EL (cell line): ENCODE results near the gene RFPL3.
"Not testable (repeated sequence)": the region's sequence is repeated elsewhere in the genome, so short reads cannot be mapped to it uniquely, and the experiment has no call there.

ENCODE experiments used
- DNase-seq: peaks from one replicate; pipeline ENCODE4 v3.0.0-alpha.2; 2016

RFPL3 gene

GRCh38 chr22:32331236-32331917 lies 26.3 kb upstream of the RFPL3 start:
- DNase-seq, result no peak

GRCh38 chr22:32331918-32332725 lies 25.5 kb upstream of the RFPL3 start:
- no peak for DNase-seq

GRCh38 chr22:32333141-32333768 lies 24.4 kb upstream of the RFPL3 start:
- DNase-seq, result no peak

GRCh38 chr22:32333769-32334659 lies 23.7 kb upstream of the RFPL3 start:
- DNase-seq, result no peak

- no peak for DNase-seq
Observed at GRCh38 chr22:32334660-32335365, 22.9 kb upstream of the RFPL3 start.

GRCh38 chr22:32335471-32335870 lies 22.2 kb upstream of the RFPL3 start:
- DNase-seq, result no peak

- no peak for DNase-seq
Observed at GRCh38 chr22:32336121-32336603, 21.5 kb upstream of the RFPL3 start.

- no peak for DNase-seq
Observed at GRCh38 chr22:32336771-32337424, 20.8 kb upstream of the RFPL3 start.

- not testable (repeated sequence) for DNase-seq
Observed at GRCh38 chr22:32337425-32337824, 20.2 kb upstream of the RFPL3 start.

- DNase-seq, result no peak
Observed at GRCh38 chr22:32338757-32339156, 18.9 kb upstream of the RFPL3 start.

- DNase-seq, result no peak
Observed at GRCh38 chr22:32339190-32340012, 18.3 kb upstream of the RFPL3 start.

GRCh38 chr22:32340411-32340810 lies 17.3 kb upstream of the RFPL3 start:
- no peak for DNase-seq

GRCh38 chr22:32341122-32341740 lies 16.4 kb upstream of the RFPL3 start:
- no peak for DNase-seq

- no peak for DNase-seq
Observed at GRCh38 chr22:32342977-32343376, 14.7 kb upstream of the RFPL3 start.

GRCh38 chr22:32343941-32344340 lies 13.7 kb upstream of the RFPL3 start:
- no peak for DNase-seq

GRCh38 chr22:32348031-32348611 lies 9.5 kb upstream of the RFPL3 start:
- DNase-seq, result no peak

GRCh38 chr22:32351875-32352274 lies 5.8 kb upstream of the RFPL3 start:
- DNase-seq, result not testable (repeated sequence)

- DNase-seq, result no peak
Observed at GRCh38 chr22:32352681-32353080, 5.0 kb upstream of the RFPL3 start.

- no peak for DNase-seq
Observed at GRCh38 chr22:32353292-32353691, 4.4 kb upstream of the RFPL3 start.

- DNase-seq, result no peak
Observed at GRCh38 chr22:32353840-32354239, 3.8 kb upstream of the RFPL3 start.
